ENCODE data around the gene AVPR1B.

DNA sequence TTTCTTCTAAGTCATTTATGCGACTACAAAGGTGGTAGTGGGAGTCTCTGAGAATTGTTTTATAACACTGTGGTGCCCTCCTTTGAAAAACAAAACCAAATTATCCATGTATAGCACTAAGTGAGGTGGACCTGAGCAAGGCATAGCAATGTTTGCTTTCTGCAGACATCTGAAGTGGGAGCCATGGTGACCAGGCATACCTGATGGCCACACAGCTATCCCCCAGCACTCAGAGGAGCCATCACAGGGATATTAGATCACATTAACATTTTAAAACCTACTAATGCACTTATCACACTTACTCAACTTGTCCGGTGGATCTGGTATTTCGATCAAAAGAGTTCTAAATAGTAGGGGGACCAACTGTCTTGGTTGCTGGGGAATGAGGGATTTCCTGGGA lies 24.8 kb upstream of the AVPR1B start:
- no peak for TF ChIP-seq CTCF (IDR thresholded peaks at IDR 0.05)
- TF ChIP-seq POLR2A (IDR thresholded peaks at IDR 0.05): no peak

All from lower leg skin (tissue), 3 donors.